ENCODE data around the gene SND1.
"Not testable (repeated sequence)": the region's sequence is repeated elsewhere in the genome, so short reads cannot be mapped to it uniquely, and the experiment has no call there.

The SND1 gene

DNA sequence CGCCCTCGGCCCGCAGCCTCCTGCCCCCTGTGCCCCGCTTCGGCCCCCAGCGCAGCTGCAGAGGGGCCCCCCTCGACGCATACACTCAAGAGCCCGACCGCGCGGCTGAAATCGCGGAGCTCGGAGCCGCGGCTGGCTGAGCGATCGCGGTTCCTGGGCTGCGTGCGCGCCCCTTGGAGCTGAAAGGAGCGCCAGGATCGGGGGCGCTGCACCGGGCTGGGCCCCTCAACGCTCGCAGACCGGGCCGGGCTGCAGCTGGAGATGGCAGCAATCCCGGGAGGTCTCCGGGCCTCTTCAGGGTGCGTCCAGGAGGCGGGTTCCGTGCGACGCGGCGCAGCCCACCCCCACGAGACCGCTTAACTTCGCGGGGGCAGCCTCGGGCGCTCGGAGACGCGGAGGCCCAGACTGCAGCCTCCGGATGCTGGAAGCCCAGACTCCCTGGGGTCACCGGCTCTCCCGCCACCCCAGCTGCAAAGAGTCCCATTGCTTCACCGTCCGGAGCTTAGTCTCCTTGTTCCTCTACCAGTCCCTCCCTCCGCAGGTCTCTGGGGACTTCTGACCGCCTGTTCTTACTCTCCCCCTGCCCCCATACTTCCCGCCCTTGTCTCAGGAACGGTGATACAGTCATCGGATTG is 452.2 kb downstream of the SND1 start:
- H3K9ac ChIP-seq (ENCODE audit: low read length) = peak overlapping the region; percentile 66
- H3K27me3 ChIP-seq (ENCODE audit: insufficient read depth, low read length) = no peaks in the 10 kb centered on the region; the same call in 1 of the 2 replicates
- no peak overlapping the region for H2AFZ ChIP-seq (ENCODE audit: low read length)
- TF ChIP-seq, protein P1, sequence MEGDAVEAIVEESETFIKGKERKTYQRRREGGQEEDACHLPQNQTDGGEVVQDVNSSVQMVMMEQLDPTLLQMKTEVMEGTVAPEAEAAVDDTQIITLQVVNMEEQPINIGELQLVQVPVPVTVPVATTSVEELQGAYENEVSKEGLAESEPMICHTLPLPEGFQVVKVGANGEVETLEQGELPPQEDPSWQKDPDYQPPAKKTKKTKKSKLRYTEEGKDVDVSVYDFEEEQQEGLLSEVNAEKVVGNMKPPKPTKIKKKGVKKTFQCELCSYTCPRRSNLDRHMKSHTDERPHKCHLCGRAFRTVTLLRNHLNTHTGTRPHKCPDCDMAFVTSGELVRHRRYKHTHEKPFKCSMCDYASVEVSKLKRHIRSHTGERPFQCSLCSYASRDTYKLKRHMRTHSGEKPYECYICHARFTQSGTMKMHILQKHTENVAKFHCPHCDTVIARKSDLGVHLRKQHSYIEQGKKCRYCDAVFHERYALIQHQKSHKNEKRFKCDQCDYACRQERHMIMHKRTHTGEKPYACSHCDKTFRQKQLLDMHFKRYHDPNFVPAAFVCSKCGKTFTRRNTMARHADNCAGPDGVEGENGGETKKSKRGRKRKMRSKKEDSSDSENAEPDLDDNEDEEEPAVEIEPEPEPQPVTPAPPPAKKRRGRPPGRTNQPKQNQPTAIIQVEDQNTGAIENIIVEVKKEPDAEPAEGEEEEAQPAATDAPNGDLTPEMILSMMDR (IDR thresholded peaks at IDR 0.05; ENCODE audit: low read length) = no peak
- TF ChIP-seq EZH2 (IDR thresholded peaks at IDR 0.05; ENCODE audit: borderline replicate concordance, low read length) = no peak
- H4K20me1 ChIP-seq (ENCODE audit: insufficient read depth, low read length) = no peaks in the 10 kb centered on the region
- no peaks in the 10 kb centered on the region for H3K9me3 ChIP-seq (ENCODE audit: low read length)
- H3K36me3 ChIP-seq (ENCODE audit: insufficient read depth, low read length) = no peaks in the 10 kb centered on the region
- H3K27ac ChIP-seq (ENCODE audit: low read depth, low read length, poor library complexity, severe bottlenecking) = peak overlapping the region; percentile 14
- H3K4me2 ChIP-seq (ENCODE audit: low read length) = peak overlapping the region; percentile 72
- H3K9me2 ChIP-seq (ENCODE audit: low read depth, low read length) = no peaks in the 10 kb centered on the region
- peak overlapping the region; percentile 64 for H3K4me3 ChIP-seq (ENCODE audit: low read depth, low read length, poor library complexity, severe bottlenecking)
- H3K79me2 ChIP-seq (ENCODE audit: insufficient read depth, low read length) = no peaks in the 10 kb centered on the region
- peaks cover 37% of the 10 kb centered on the region for H3K4me1 ChIP-seq (ENCODE audit: insufficient read depth, low read length, severe bottlenecking)
- no peaks in the 10 kb centered on the region for H3F3A ChIP-seq (ENCODE audit: insufficient read depth, low read length)

DNA sequence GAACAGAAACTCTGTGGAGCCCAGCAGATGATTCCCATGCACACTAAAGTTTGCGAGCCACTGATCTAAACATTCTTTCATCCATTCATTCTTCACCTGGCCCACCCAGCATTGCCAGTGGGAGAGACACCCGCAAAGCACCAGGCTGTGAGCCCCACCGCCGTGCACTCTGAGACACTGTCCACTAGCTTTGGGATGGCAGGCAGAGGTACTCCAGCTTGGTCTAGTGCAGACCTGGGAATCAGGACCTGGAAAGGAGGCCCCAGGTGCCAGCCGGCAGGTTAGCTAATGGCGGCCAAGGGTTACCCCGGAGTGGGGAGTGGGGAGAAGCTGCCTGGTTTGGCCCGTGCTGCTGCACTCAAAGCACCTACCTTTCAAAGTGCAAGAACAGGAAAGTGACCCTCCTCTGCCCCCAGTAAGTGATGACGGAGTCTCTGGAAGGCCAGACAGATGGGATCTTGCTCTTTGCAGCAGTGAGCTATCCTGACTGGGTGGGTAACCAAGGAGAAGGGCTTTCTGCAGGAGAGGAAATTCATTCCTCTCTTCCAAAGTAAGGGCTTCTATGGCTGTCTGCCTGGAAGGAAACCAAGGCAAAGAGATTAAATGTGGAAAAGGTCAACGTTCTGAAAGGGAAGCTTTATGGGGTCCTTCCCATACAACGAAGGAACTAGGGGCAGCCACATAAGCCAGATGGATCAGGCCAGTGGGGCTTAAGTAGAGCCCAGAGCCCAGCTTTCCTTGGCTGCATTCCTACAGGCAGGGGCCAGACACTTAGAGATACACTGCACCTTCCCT is 453.4 kb downstream of the SND1 start:
- Histone ChIP-seq H3K27me3 (ENCODE audit: insufficient read depth, low read length) (no peaks in the 10 kb centered on the region; the same call in 1 of the 2 replicates), H3K79me2 (ENCODE audit: insufficient read depth, low read length) (no peaks in the 10 kb centered on the region), H3K27ac (ENCODE audit: low read depth, low read length, poor library complexity, severe bottlenecking) (no peak overlapping the region), H3K4me3 (ENCODE audit: low read depth, low read length, poor library complexity, severe bottlenecking) (peak overlapping the region; percentile 64), H3K4me2 (ENCODE audit: low read length) (no peak overlapping the region; the same call in 1 of the 2 replicates), H3K4me1 (ENCODE audit: insufficient read depth, low read length, severe bottlenecking) (peaks cover 49% of the 10 kb centered on the region), H3F3A (ENCODE audit: insufficient read depth, low read length) (no peaks in the 10 kb centered on the region), H2AFZ (ENCODE audit: low read length) (no peak overlapping the region), H4K20me1 (ENCODE audit: insufficient read depth, low read length) (no peaks in the 10 kb centered on the region), H3K9me3 (ENCODE audit: low read length) (no peaks in the 10 kb centered on the region), H3K36me3 (ENCODE audit: insufficient read depth, low read length) (no peaks in the 10 kb centered on the region), H3K9me2 (ENCODE audit: low read depth, low read length) (no peaks in the 10 kb centered on the region), H3K9ac (ENCODE audit: low read length) (no peak overlapping the region)
- TF ChIP-seq EZH2 (IDR thresholded peaks at IDR 0.05; ENCODE audit: borderline replicate concordance, low read length) = no peak
- TF ChIP-seq, protein P1 (IDR thresholded peaks at IDR 0.05; ENCODE audit: low read length) = no peak

DNA sequence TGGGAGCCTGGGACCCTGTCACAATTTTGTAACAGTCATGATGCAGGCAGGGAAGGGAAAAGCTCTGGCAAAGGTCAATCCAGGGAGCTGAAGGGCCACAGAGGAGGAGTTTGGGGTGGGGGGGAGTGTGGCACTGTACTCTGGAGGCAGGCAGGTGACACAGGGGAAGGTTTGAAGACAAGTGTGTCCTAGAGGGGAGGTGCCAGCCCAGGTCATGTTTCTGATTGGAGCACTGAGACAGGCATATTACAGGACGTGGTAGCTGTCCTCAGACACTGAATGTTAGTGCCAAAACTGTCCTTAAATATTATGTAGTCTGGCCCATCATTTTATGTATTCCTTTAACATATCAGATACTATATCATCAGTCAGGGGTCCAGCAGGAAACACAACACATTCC is 454.8 kb downstream of the SND1 start:
- Histone ChIP-seq H4K20me1 (ENCODE audit: insufficient read depth, low read length) (no peaks in the 10 kb centered on the region), H3K4me1 (ENCODE audit: insufficient read depth, low read length, severe bottlenecking) (peaks cover 63% of the 10 kb centered on the region), H3K4me3 (ENCODE audit: low read depth, low read length, poor library complexity, severe bottlenecking) (no peak overlapping the region), H3K9me3 (ENCODE audit: low read length) (no peaks in the 10 kb centered on the region), H3K27me3 (ENCODE audit: insufficient read depth, low read length) (no peaks in the 10 kb centered on the region; the same call in 1 of the 2 replicates), H3K4me2 (ENCODE audit: low read length) (no peak overlapping the region), H3K36me3 (ENCODE audit: insufficient read depth, low read length) (no peaks in the 10 kb centered on the region), H3K27ac (ENCODE audit: low read depth, low read length, poor library complexity, severe bottlenecking) (peak overlapping the region; percentile 9), H3K79me2 (ENCODE audit: insufficient read depth, low read length) (no peaks in the 10 kb centered on the region), H2AFZ (ENCODE audit: low read length) (no peak overlapping the region), H3K9ac (ENCODE audit: low read length) (no peak overlapping the region), H3K9me2 (ENCODE audit: low read depth, low read length) (no peaks in the 10 kb centered on the region), H3F3A (ENCODE audit: insufficient read depth, low read length) (no peaks in the 10 kb centered on the region)
- TF ChIP-seq, protein P1 (IDR thresholded peaks at IDR 0.05; ENCODE audit: low read length) = no peak
- no peak for TF ChIP-seq EZH2 (IDR thresholded peaks at IDR 0.05; ENCODE audit: borderline replicate concordance, low read length)

DNA sequence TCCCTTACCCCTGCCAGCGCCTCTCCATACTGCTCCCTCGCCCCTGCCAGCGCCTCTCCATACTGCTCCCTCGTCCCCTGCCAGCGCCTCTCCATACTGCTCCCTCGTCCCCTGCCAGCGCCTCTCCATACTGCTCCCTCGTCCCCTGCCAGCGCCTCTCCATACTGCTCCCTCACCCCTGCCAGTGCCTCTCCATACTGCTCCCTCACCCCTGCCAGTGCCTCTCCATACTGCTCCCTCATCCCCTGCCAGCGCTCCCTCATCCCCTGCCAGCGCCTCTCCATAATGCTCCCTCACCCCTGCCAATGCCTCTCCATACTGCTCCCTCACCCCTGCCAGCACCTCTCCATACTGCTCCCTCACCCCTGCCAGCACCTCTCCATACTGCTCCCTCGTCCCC is 455.5 kb downstream of the SND1 start:
- not testable (repeated sequence) for H3K9ac ChIP-seq (ENCODE audit: low read length); H3K9me3 ChIP-seq (ENCODE audit: low read length); H3K4me2 ChIP-seq (ENCODE audit: low read length); H3K4me3 ChIP-seq (ENCODE audit: low read depth, low read length, poor library complexity, severe bottlenecking); H3K36me3 ChIP-seq (ENCODE audit: insufficient read depth, low read length); H3F3A ChIP-seq (ENCODE audit: insufficient read depth, low read length); H3K79me2 ChIP-seq (ENCODE audit: insufficient read depth, low read length); H3K27me3 ChIP-seq (ENCODE audit: insufficient read depth, low read length); H2AFZ ChIP-seq (ENCODE audit: low read length); H4K20me1 ChIP-seq (ENCODE audit: insufficient read depth, low read length); H3K27ac ChIP-seq (ENCODE audit: low read depth, low read length, poor library complexity, severe bottlenecking); H3K9me2 ChIP-seq (ENCODE audit: low read depth, low read length)
- peaks cover 70% of the 10 kb centered on the region for H3K4me1 ChIP-seq (ENCODE audit: insufficient read depth, low read length, severe bottlenecking)

Measured in OCI-LY1 (cell line).